ENCODE measurements around the gene KCNA3. TPM values are rescaled to one million over a fixed set of nuclear protein-coding genes. Genes with fewer than 3 reads are reported as not detected.

KCNA3 gene
- total and polyA plus RNA-seq, 9 of the 15 experiments (the other 6 are each of a cell fraction or from before 2014, with no cell fraction given), result not detected

GRCh38 chr1:110635434-110635833 lies 39.3 kb downstream of the KCNA3 start:
- Histone ChIP-seq H3K27me3 (ENCODE audit: control insufficient read depth in 2 of 2, insufficient read depth in 2 of 2, low read length in 2 of 2) (peaks cover 3 to 24% of the 10 kb centered on the region in 2 experiments), H4K20me1 (replicated peaks; ENCODE audit: control insufficient read depth, insufficient read depth, low read length) (peaks cover 5% of the 10 kb centered on the region; the same call in 1 of the 2 replicates), H3K79me2 (ENCODE audit: control insufficient read depth, insufficient read depth, low read length) (no peaks in the 10 kb centered on the region), H3K36me3 (ENCODE audit: control insufficient read depth, insufficient read depth, low read length) (no peaks in the 10 kb centered on the region), H3K4me1 (replicated peaks in 1 of 2; ENCODE audit: control insufficient read depth in 2 of 2, insufficient read depth in 2 of 2, low read length in 2 of 2) (no peaks in the 10 kb centered on the region), H3K9me3 (replicated peaks; ENCODE audit: control insufficient read depth, insufficient read depth, low read depth, low read length) (no peaks in the 10 kb centered on the region), H3K9ac (ENCODE audit: insufficient read depth in 1 of 2, low read depth in 2 of 2, low read length in 2 of 2) (no peak overlapping the region), H3K9me1 (ENCODE audit: control insufficient read depth, insufficient read depth, low read length) (no peaks in the 10 kb centered on the region), H3K4me3 (no peak overlapping the region), H2AFZ (ENCODE audit: low read depth, low read length) (no peak overlapping the region), H3K4me2 (ENCODE audit: insufficient read depth, low read length) (no peak overlapping the region), H3K27ac (ENCODE audit: extremely low read depth, low read depth, low read length) (no peak overlapping the region)
- WGBS (ENCODE audit: insufficient coverage, low coverage, missing lambda C conversion rate), result 0% methylated on average over 2 of the region's 2 CpGs
- intact Hi-C loops (cut with micrococcal nuclease), result no loop called here
- ATAC-seq, result no peak
- TF ChIP-seq TEAD2 (tag; IDR thresholded peaks at IDR 0.05) (no peak), SIN3A (IDR thresholded peaks at IDR 0.05; ENCODE audit: borderline replicate concordance in 2 of 2, control insufficient read depth in 1 of 2, low read depth in 2 of 2, low read length in 2 of 2) (no peak), CBX2 (IDR thresholded peaks at IDR 0.05; ENCODE audit: insufficient read depth, low read length, poor library complexity, severe bottlenecking) (no peak), CLOCK (CRISPR knock-in tag; IDR thresholded peaks at IDR 0.05; ENCODE audit: borderline replicate concordance) (no peak), SAFB (IDR thresholded peaks at IDR 0.05; ENCODE audit: borderline replicate concordance, low read depth, low read length) (no peak), ILF3 (IDR thresholded peaks at IDR 0.05; ENCODE audit: borderline replicate concordance) (no peak)
- in situ Hi-C loops (cut with MboI), result loop anchor here (5.0 kb wide), 1 partner anchor 372 kb away; no protein-coding TSS in a partner anchor
- POLR2A ChIA-PET, result interaction anchor here (1.7 kb wide), 2 partner anchors 9 to 10 kb away, joined by 4 to 6 read pairs; no protein-coding TSS in a partner anchor
- CTCF ChIA-PET (ENCODE audit: low intra/inter-chr PET ratio), result no interaction called here
- no peak for DNase-seq (ENCODE audit: extremely low read depth in 1 of 4, low spot score in 3 of 4)
- no TSS peak for BruUV-seq (replicated peaks)
- FAIRE-seq, result no peak
